DMS114 treated with DMSO at 0.1 percent for 48 hours (cell line): ENCODE measurements around the gene LGR6.
"Not testable (repeated sequence)": the region's sequence is repeated elsewhere in the genome, so short reads cannot be mapped to it uniquely, and the experiment has no call there.

Experiments used
- DNase-seq: peaks from one replicate; lab custom pipeline; 2025; ENCODE audit not compliant: unreplicated experiment; lab: John Stamatoyannopoulos, UW

The LGR6 gene

GRCh38 chr1:202235003-202235660, 41.5 kb downstream of the LGR6 start:
- no peak for DNase-seq

- peak; percentile 35 for DNase-seq
Observed at GRCh38 chr1:202235856-202236837, 42.5 kb downstream of the LGR6 start.

- DNase-seq, result no peak
Observed at GRCh38 chr1:202237052-202237451, 43.5 kb downstream of the LGR6 start.

GRCh38 chr1:202238914-202239313, 45.3 kb downstream of the LGR6 start:
- no peak for DNase-seq

DNA sequence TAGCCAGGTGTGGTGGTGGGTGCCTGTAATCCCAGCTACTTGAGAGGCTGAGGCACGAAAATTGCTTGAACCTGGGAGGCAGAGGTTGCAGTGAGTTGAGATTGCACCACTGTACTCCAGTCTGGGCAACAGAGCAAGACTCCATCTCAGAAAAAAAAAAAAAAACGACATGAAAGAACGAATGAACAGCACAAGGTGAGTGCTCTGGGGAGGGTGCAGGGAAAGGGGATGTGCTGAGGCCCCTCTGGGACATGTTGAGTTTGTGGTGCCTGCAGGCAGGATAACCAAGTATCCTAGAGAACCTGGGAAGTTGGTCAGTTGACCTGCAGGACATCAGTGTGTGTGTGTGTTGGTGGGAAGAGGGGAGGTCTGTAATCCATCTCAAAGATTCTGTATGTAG, 46.6 kb downstream of the LGR6 start:
- not testable (repeated sequence) for DNase-seq

- no peak for DNase-seq
Observed at GRCh38 chr1:202240956-202241355, 47.4 kb downstream of the LGR6 start.

- no peak for DNase-seq
Observed at GRCh38 chr1:202241376-202242079, 47.9 kb downstream of the LGR6 start.

DNA sequence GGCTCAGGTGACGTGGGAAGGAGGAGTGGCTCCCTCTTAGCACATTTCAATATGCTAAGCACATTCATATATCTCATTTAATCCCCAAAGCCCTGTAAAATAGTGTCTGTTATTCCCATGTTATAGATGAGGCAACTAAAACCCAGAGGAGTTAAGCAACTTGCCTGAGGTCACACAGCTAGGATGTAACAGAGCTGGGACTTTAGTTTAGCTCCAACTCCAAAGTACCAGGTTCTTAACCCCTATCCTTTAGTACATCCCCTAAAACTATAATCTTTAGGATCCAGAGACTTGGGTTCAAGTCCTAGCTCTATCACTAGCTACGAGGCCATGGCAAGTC, 48.5 kb downstream of the LGR6 start:
- DNase-seq, result no peak

GRCh38 chr1:202243006-202243405, 49.4 kb downstream of the LGR6 start:
- no peak for DNase-seq

DNA sequence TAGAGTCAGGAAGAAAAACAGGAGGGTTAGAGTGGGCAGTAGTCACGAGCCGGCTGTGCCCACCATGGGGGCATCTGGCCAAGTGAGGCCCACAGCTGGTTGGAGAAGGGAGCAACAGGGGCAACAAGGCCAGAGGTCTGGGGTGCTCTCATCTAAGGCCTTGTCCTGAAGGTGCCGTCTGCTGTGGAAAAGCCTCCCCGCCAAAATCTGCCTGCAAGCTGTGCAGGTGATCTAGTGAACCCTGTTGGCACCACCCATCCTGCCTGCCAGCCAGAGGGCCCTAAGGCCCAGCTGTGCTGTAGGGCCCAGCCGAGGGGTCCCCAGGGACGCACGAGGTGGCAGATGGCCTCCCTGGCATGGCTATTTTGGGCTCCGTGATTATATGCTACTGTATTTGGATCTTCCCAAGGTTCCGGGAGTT, 51.3 kb downstream of the LGR6 start:
- DNase-seq, result no peak

- DNase-seq, result no peak
Observed at GRCh38 chr1:202245391-202245790, 51.8 kb downstream of the LGR6 start.

DNA sequence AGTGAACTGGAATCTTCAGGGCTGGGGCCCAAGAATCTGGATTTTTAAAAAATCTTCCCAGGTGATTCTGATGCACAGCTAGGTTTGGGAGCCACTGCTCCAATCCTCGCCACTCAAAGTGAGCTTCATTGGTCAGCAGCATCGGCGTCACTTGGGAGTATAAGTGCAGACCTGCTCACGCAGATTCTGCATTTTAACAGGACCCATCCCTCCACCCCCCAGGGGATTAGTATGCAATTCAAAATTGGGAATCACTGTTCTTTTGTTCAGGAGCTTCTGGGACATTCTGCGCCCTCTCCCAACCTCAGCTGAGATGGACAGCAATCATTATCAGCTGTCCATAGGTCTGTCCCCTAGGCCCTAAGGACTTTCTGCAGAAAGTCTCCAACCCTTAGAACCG, 53.5 kb downstream of the LGR6 start:
- DNase-seq, result no peak

DNA sequence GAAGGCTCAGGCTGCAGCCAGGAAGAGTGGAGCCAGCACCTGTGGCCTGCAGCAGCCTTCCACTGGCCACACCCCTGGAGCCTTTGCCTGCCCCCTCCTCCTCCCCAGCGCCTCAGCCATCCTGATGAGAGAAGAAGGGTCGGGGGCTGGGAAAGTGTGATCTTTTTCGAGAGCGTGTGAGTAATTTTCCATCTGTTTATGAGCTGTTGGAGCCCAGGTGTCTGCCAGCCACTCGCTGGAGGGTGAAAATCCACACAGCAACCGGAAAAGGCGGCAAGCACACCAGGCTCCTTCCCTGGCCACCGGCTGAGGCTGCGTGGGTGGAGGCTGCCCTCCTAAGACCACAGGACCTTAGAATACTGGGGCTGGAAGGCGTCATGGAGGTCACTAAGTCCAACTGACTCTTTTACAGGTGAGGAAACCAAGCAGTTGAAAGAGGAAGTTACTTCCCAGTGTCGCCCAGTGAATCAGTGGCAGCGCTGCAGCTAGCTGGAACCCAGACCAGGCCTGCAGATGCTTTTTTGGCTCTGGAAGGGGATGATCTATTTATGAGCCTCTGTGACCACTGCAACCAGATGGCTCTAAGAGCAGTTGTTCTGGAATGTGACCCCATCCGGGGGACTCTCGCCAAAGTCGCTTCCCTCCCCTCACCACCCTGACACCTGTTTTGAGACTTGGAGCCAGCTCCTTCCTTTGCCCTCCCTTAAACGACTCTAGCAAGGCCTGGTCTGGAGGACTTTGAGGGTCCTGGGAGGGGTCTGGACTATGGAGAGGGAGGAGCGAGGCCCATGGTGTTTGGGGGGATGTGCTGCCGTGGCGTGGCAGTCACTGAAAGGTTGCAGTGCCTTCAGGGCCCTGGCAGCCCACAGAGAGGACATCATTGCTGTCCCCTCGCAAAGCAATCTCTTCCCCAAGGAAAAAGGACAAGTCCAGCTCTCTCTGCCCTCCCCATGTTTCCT, 54.5 kb downstream of the LGR6 start:
- no peak for DNase-seq

DNA sequence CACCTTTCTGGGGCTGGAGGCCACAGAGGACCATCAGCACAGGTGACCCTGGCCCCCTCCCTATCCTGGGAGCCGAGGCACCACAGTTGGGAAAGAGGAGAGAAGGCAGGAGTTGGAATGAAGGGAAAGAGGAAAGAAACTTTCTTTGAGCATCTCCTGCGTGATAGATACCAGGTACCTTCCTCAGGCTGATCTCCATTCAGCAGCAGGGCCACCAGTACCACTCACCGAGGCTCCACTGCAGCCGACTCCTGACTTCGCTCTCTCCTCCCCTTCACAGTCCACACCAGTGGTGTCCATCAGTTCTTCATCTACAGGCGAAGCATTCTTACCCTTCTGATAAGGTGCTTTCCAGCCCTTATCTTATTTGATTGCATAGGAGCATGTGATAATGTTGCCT, 55.3 kb downstream of the LGR6 start:
- no peak for DNase-seq

GRCh38 chr1:202249436-202249835, 55.8 kb downstream of the LGR6 start:
- no peak for DNase-seq

DNA sequence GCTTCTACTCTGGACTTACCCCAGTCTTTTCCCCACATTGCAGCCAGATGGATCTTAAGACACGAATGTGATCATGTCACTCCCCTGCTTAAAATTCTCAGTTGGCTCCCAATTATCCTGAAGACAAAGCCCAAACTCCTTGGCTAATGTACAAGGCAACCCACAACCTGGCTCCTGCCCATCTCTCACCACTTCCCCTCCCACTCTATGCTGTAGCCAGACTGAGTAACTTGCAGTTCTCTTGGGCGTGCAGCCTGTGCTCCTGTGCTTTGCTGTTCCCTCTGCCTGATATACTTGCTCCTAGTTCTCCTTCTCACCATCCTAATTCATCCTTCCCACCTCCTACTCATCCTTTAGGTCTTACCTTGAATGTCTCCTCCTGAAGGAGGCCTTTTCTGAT, 56.2 kb downstream of the LGR6 start:
- no peak for DNase-seq

GRCh38 chr1:202250982-202251381, 57.4 kb downstream of the LGR6 start:
- no peak for DNase-seq

DNA sequence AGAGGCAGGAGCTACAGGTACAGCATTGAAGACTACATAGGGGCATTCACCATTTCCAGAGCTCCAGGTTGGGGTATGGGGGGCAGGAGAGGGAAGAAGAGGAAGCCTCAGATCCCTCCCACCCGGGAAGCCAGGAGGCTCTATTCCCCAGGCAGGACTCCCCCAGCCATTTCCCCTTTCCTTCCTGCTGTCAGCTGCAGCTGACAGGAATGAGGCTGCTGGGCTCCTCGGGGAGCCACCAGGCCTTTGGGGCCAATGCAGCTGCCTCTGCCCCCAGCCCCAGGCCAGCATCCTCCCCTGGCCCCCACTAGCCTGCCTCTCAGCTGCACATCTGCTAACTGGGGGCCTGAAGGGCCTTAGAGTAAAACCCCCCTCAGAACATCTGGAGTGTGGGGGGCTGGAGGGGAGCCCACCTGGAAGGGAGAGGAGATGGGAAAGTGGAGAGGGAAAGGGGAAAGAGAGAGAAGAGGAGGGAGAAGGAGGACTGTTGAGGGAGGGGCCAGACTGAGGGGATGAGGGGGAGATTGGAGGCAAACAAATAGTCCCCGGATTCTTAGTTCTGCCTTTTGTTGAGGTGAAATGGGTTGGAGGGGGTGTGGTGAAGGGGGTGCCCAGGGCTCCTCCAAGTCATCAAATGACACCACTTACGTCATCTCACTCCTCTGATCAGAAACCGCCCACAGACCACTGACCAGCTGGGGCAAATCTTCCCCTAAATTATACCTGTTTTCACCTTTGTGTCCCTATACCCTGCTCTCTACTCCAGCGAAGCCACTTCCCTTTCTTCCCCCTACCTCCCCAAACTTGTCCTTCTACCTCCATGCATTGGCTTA, 58.0 kb downstream of the LGR6 start:
- DNase-seq, result no peak

DNA sequence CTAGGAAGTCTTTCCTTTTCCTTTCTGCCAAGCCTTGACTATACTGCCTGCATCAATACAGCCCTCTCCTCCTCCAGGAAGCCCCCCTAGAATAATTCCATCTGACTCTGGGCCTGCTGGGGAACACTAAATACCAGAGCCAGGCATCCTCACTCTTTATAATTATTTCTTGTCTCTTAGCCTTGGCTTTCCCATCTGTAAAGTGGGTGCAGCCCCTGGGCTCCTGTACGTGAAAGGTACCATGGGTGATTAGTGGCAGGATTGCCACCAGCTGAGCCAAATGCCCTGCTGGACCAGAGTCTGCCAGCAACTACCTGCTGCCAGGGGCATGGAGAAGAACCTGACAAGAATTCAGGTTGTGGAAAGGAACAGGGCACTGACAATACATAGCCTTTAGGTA, 58.7 kb downstream of the LGR6 start:
- no peak for DNase-seq
